ENCODE measurements around the gene PRKAR2A. TPM values are rescaled to one million over a fixed set of nuclear protein-coding genes. Genes with fewer than 3 reads are reported as not detected.

The PRKAR2A gene
- polyA plus RNA-seq, 3 donors = 7.5 to 13.0 (median 12.3) TPM

DNA sequence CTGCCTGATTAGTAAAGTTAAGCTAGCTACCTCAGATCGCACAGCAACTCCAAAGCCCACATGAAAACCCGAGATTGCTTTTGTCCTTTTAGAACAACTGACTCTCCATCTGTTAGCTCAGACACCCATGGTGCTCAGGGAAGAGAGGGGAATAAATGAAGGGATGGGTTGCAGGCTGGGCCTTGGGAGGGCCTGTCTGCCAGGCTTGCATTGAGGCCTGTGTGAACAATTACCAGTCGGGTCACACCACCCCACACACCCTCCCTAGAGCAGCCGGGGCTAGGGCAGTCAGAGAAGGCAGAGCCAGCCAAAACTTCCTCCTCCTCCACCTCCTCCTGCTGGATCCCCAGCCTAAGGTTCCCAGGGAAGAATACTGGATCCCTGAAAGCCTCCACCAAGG lies 8.8 kb upstream of the PRKAR2A start:
- Histone ChIP-seq H3K36me3 (replicated peaks in 1 of 2; ENCODE audit: control insufficient read depth in 1 of 2, insufficient read depth in 2 of 2, low read length in 2 of 2) (peaks cover 37 to 54% of the 10 kb centered on the region in 2 donors), H3K27ac (ENCODE audit: low read depth in 1 of 2, low read length in 2 of 2) (no peak overlapping the region), H3K9me3 (replicated peaks in 1 of 2; ENCODE audit: control insufficient read depth in 1 of 2, insufficient read depth in 1 of 2, low read length in 2 of 2) (no peaks in the 10 kb centered on the region), H3K27me3 (ENCODE audit: control insufficient read depth in 2 of 2, insufficient read depth in 2 of 2, low read length in 2 of 2) (no peaks in the 10 kb centered on the region), H3K4me2 (replicated peaks; ENCODE audit: extremely low read depth, low read length, poor library complexity, severe bottlenecking) (no peak overlapping the region), H4K20me1 (ENCODE audit: insufficient read depth, low read length) (no peaks in the 10 kb centered on the region), H3K4me1 (ENCODE audit: control insufficient read depth in 1 of 2, insufficient read depth in 2 of 2, low read length in 2 of 2) (peaks cover 7 to 9% of the 10 kb centered on the region in 2 donors), H3K9ac (ENCODE audit: insufficient read depth, low read length, poor library complexity, severe bottlenecking) (no peak overlapping the region), H3K4me3 (replicated peaks in 1 of 3; ENCODE audit: low read depth in 2 of 3, low read length in 3 of 3) (no peak overlapping the region), H2AFZ (ENCODE audit: insufficient read depth, low read depth, low read length, poor library complexity, severe bottlenecking) (no peak overlapping the region), H3K79me2 (ENCODE audit: insufficient read depth, low read length) (no peaks in the 10 kb centered on the region)
- TF ChIP-seq, protein P1, sequence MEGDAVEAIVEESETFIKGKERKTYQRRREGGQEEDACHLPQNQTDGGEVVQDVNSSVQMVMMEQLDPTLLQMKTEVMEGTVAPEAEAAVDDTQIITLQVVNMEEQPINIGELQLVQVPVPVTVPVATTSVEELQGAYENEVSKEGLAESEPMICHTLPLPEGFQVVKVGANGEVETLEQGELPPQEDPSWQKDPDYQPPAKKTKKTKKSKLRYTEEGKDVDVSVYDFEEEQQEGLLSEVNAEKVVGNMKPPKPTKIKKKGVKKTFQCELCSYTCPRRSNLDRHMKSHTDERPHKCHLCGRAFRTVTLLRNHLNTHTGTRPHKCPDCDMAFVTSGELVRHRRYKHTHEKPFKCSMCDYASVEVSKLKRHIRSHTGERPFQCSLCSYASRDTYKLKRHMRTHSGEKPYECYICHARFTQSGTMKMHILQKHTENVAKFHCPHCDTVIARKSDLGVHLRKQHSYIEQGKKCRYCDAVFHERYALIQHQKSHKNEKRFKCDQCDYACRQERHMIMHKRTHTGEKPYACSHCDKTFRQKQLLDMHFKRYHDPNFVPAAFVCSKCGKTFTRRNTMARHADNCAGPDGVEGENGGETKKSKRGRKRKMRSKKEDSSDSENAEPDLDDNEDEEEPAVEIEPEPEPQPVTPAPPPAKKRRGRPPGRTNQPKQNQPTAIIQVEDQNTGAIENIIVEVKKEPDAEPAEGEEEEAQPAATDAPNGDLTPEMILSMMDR (IDR thresholded peaks at IDR 0.05) = no peak
- WGBS (ENCODE audit: insufficient coverage) = 30% methylated on average over 2 of the region's 4 CpGs
- H3K4me3 Mint-ChIP-seq = no peak overlapping the region
- no peaks in the 10 kb centered on the region for H3K9me3 Mint-ChIP-seq
- H3K36me3 Mint-ChIP-seq = peaks cover 39 to 68% of the 10 kb centered on the region in 2 donors
- peaks cover 16% of the 10 kb centered on the region for H3K4me1 Mint-ChIP-seq
- no peak for DNase-seq
- H3K27ac Mint-ChIP-seq = peak overlapping the region in 1 of 7 donors; percentile 21
- H3K27me3 Mint-ChIP-seq (ENCODE audit: low read depth in 3 of 3) = peaks cover 0 to 2% (median 0%) of the 10 kb centered on the region in 3 donors
- intact Hi-C loops (cut with micrococcal nuclease) = no loop called here

DNA sequence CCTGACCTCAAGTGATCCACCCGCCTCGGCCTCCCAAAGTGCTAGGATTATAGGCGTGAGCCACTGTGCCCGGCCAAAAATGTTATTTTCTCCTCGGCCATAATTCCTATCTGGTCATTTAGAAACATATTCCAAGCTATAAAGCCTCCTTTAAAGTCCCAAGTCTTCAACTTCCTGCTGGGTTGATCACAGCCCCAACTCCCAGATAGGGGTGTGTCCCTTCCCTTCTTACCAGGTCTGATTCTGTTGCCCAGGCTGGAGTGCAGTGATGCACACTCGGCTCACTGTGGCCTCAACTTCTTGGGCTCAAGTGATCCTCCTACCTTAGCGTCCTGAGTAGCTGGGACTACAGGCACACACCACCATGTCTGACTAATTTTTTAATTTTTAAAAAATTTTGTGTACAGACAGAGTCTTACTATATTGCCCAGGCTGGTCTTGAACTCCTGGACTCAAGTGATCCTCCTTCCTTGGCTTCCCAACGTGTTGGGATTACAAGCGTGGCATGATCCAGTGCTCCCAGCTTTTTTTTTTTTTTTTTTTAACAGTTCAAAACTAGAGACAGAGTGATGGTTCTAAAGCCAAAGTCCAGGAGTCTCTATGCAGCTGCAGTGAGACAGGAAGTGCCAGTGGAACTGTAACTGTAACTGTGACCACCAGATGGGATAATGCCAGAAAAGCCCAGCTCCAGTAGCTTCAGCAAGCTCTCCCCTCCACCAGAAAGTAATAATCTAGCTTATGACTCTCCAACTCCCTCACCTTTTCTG lies 8.2 kb upstream of the PRKAR2A start:
- H3K4me3 Mint-ChIP-seq = no peak overlapping the region
- Histone ChIP-seq H3K27ac (ENCODE audit: low read depth in 1 of 2, low read length in 2 of 2) (no peak overlapping the region), H3K79me2 (ENCODE audit: insufficient read depth, low read length) (no peaks in the 10 kb centered on the region), H3K4me3 (replicated peaks in 1 of 3; ENCODE audit: low read depth in 2 of 3, low read length in 3 of 3) (no peak overlapping the region), H3K4me2 (replicated peaks; ENCODE audit: extremely low read depth, low read length, poor library complexity, severe bottlenecking) (no peak overlapping the region), H3K27me3 (ENCODE audit: control insufficient read depth in 2 of 2, insufficient read depth in 2 of 2, low read length in 2 of 2) (no peaks in the 10 kb centered on the region), H4K20me1 (ENCODE audit: insufficient read depth, low read length) (no peaks in the 10 kb centered on the region), H2AFZ (ENCODE audit: insufficient read depth, low read depth, low read length, poor library complexity, severe bottlenecking) (no peak overlapping the region), H3K4me1 (ENCODE audit: control insufficient read depth in 1 of 2, insufficient read depth in 2 of 2, low read length in 2 of 2) (peaks cover 7 to 9% of the 10 kb centered on the region in 2 donors), H3K9ac (ENCODE audit: insufficient read depth, low read length, poor library complexity, severe bottlenecking) (no peak overlapping the region), H3K36me3 (replicated peaks in 1 of 2; ENCODE audit: control insufficient read depth in 1 of 2, insufficient read depth in 2 of 2, low read length in 2 of 2) (peaks cover 33 to 47% of the 10 kb centered on the region in 2 donors), H3K9me3 (replicated peaks in 1 of 2; ENCODE audit: control insufficient read depth in 1 of 2, insufficient read depth in 1 of 2, low read length in 2 of 2) (no peaks in the 10 kb centered on the region)
- intact Hi-C loops (cut with micrococcal nuclease) = no loop called here
- H3K4me1 Mint-ChIP-seq = peaks cover 16% of the 10 kb centered on the region
- 87% methylated on average over 4 of the region's 9 CpGs for WGBS (ENCODE audit: insufficient coverage)
- TF ChIP-seq, protein P1 (IDR thresholded peaks at IDR 0.05) = no peak
- H3K36me3 Mint-ChIP-seq = peaks cover 33 to 62% of the 10 kb centered on the region in 2 donors
- no peaks in the 10 kb centered on the region for H3K9me3 Mint-ChIP-seq
- peak overlapping the region in 2 of 7 donors; percentile 33 to 75 for H3K27ac Mint-ChIP-seq
- peaks cover 0 to 2% (median 0%) of the 10 kb centered on the region in 3 donors for H3K27me3 Mint-ChIP-seq (ENCODE audit: low read depth in 3 of 3)
- DNase-seq = no peak
